Lung (tissue), 16 donors: ENCODE measurements around the gene CDC25B. TPM values are rescaled to one million over a fixed set of nuclear protein-coding genes. Genes with fewer than 3 reads are reported as not detected.
A peak's percentile ranks its signal among the peaks of the same experiment; 100 is the strongest.

Experiments
- ATAC-seq: fragments of 200-7000 bp; cut with Tn5 transposase; one replicate; pipeline ENCODE4 v1.9.1; 2020; ENCODE audit warnings: moderate number of reproducible peaks; ENCODE audit not compliant: insufficient read depth, low FRiP score
- DNase-seq, 3 donors: peaks; one replicate each; pipeline ENCODE4 v3.0.0-alpha.2; 2013 to 2017
- H3K27ac ChIP-seq, 2 donors: one replicate each; pipeline ENCODE4 v1.5.1; 2013; ENCODE audit warnings: mild to moderate bottlenecking in 2 of 2, moderate library complexity in 2 of 2, control low read depth in 1 of 2, inconsistent platforms in 1 of 2, low read depth in 1 of 2, low read length in 1 of 2
- H3K27me3 ChIP-seq, 3 donors: one replicate each; pipeline ENCODE4 v1.5.1; 2013; ENCODE audit warnings: low read length in 2 of 3; ENCODE audit not compliant: control insufficient read depth in 3 of 3, insufficient read depth in 3 of 3
- H3K36me3 ChIP-seq, 4 donors: one replicate each; pipeline ENCODE4 v1.5.1; 2013; ENCODE audit warnings: low read length in 4 of 4, mild to moderate bottlenecking in 1 of 4, moderate library complexity in 1 of 4; ENCODE audit not compliant: control insufficient read depth in 4 of 4, insufficient read depth in 4 of 4
- H3K4me1 ChIP-seq, 5 donors: one replicate each; pipeline ENCODE4 v1.5.1; 2013; ENCODE audit warnings: low read length in 5 of 5, mild to moderate bottlenecking in 2 of 5, moderate library complexity in 1 of 5; ENCODE audit not compliant: control insufficient read depth in 5 of 5, insufficient read depth in 5 of 5
- H3K4me3 ChIP-seq: one replicate; pipeline ENCODE4 v1.5.1; 2013; ENCODE audit warnings: mild to moderate bottlenecking, control low read depth, moderate library complexity
- H3K9ac ChIP-seq, 2 donors: one replicate each; pipeline ENCODE4 v1.5.1; 2013; ENCODE audit warnings: low read length in 2 of 2, control low read depth in 1 of 2; ENCODE audit not compliant: insufficient read depth in 1 of 2
- H3K9me3 ChIP-seq, 4 donors: one replicate each; pipeline ENCODE4 v1.5.1; 2013; ENCODE audit warnings: low read length in 3 of 4, mild to moderate bottlenecking in 1 of 4, moderate library complexity in 1 of 4; ENCODE audit not compliant: control insufficient read depth in 4 of 4, insufficient read depth in 3 of 4
- CTCF ChIP-seq: IDR thresholded peaks from 2 replicates; pipeline ENCODE4 v1.5.1; 2012; ENCODE audit warnings: mild to moderate bottlenecking; ENCODE audit errors: control extremely low read depth, extremely low read depth
- WGBS, 2 donors: extraction: QIAGEN DNeasy Blood & Tissue Kit; methylation state at CpG; one replicate each; pipeline ENCODE4 v1.1.7; 2013; 5-methylcytosine and 5-hydroxymethylcytosine counted together
- long read RNA-seq, 5 donors: transcript quantifications; one replicate each; lab custom pipeline, GENCODE V29; 2026
- polyA plus RNA-seq, 2 donors: library from polyadenylated mRNA; stranded (reverse); fragments of 200-250 nt; gene quantifications; one replicate each; pipeline ENCODE4 v1.2.1, GENCODE V29; 2013
- total RNA-seq, 2 donors: library from RNA; depleted of rRNA in 1 of 2; stranded (reverse); fragments of >200 nt in 1 of 2; gene quantifications; one replicate each; pipeline ENCODE4 v1.2.1, GENCODE V29; 2014 to 2021
- donor health status: control.
- donor health status: control.
- donor health status: Bipolar disorder and iron deficiency.
- donor health status: healthy.
- donor health status: DM: yes; HTN: yes; CAD: no.

Gene CDC25B
- 10 to 100 TPM; 65.7 to 88.5 TPM for total RNA-seq
- 10 to 100 TPM; 47.9 to 68.4 TPM for polyA plus RNA-seq
- long read RNA-seq, donor 1, transcript CDC25B-201 (16 exons, 3,597 nt), result major isoform, 7 of 13 reads
- long read RNA-seq, donor 1, partial matches to known transcripts, result 6 of 13 reads
- long read RNA-seq, donor 1, other reads (novel, unspliced or antisense), result 0 of 13 reads
- long read RNA-seq, donor 2, partial matches to known transcripts, result 0 of 1 reads
- long read RNA-seq, donor 2, other reads (novel, unspliced or antisense), result 0 of 1 reads
- long read RNA-seq, donor 3, partial matches to known transcripts, result 0 of 4 reads
- long read RNA-seq, donor 3, other reads (novel, unspliced or antisense), result 0 of 4 reads
- long read RNA-seq, donor 4, partial matches to known transcripts, result 5 of 5 reads
- long read RNA-seq, donor 4, other reads (novel, unspliced or antisense), result 0 of 5 reads
- long read RNA-seq, donor 5, transcript CDC25B-201 (16 exons, 3,597 nt), result major isoform, 9 of 65 reads
- long read RNA-seq, donor 5, partial matches to known transcripts, result 53 of 65 reads
- long read RNA-seq, donor 5, other reads (novel, unspliced or antisense), result 0 of 65 reads

- Histone ChIP-seq H3K27ac (peak within 1 kb of the TSS; percentile 96 to 98), H3K4me1 (peaks cover 0 to 40% (median 14%) of the 10 kb centered on the region in 5 donors), H3K36me3 (peaks cover 0 to 20% (median 7%) of the 10 kb centered on the region in 4 donors), H3K27me3 (no peaks in the 10 kb centered on the region), H3K9ac (peak within 1 kb of the TSS; percentile 86 to 92), H3K4me3 (peak within 1 kb of the TSS; percentile 87), H3K9me3 (no peaks in the 10 kb centered on the region)
- WGBS, 2 donors, result 1% methylated on average over 59 to 67 of the region's 69 CpGs
- DNase-seq, result peak; percentile 96 to 97 (median 96)
- TF ChIP-seq CTCF, result no peak
- peak; percentile 92 for ATAC-seq
Measured at GRCh38 chr20:3795511-3796468, at the start of gene CDC25B. CDC25B (plus strand) TSS chr20:3796310; CDS start chr20:3796532, 222 bp downstream.

GRCh38 chr20:3747471-3747870 lies 48.6 kb upstream of the CDC25B start:
- Histone ChIP-seq H3K9ac (no peak overlapping the region), H3K4me3 (no peak overlapping the region), H3K9me3 (no peaks in the 10 kb centered on the region), H3K36me3 (peaks cover 0 to 18% (median 13%) of the 10 kb centered on the region in 4 donors), H3K27ac (no peak overlapping the region), H3K27me3 (peaks cover 0 to 22% (median 3%) of the 10 kb centered on the region in 3 donors), H3K4me1 (peaks cover 0 to 9% (median 0%) of the 10 kb centered on the region in 5 donors)
- TF ChIP-seq CTCF, result no peak
- no peak for DNase-seq
- no peak for ATAC-seq
- WGBS, 2 donors, result 80 to 88% methylated on average over 2 of the region's 2 CpGs

- H3K36me3 ChIP-seq, result peaks cover 0 to 18% (median 14%) of the 10 kb centered on the region in 4 donors
- H3K9ac ChIP-seq, result no peak overlapping the region
- H3K4me1 ChIP-seq, result peaks cover 0 to 9% (median 0%) of the 10 kb centered on the region in 5 donors
- H3K27me3 ChIP-seq, result peaks cover 0 to 22% (median 3%) of the 10 kb centered on the region in 3 donors
- H3K27ac ChIP-seq, result no peak overlapping the region
- TF ChIP-seq CTCF, result no peak
- DNase-seq (no peak), ATAC-seq (no peak)
- H3K9me3 ChIP-seq, result no peaks in the 10 kb centered on the region
- WGBS, 2 donors, result 92 to 94% methylated on average over 16 of the region's 16 CpGs
- H3K4me3 ChIP-seq, result no peak overlapping the region
Measured at GRCh38 chr20:3748073-3748472, 48.0 kb upstream of the CDC25B start.
